ENCODE measurements around the gene SKAP2.

The SKAP2 gene

DNA sequence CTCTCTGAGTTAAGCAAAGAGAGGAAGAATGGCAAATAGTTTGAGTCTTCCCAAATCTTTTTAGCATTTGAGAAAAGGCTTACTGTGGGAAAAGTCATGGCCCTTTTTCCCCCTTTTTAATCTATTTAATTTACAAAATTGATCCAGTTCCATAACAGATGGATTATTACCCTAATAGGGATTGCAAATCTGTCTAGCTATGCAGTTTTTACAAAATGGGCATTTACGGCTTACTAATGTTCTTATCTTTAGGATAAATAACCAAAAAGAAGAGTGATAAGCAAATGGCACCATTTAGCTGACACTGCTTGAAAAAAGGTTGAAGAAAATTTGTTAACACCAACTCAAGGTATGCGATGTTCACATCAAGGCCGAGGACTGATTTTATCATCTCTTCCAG is 169.7 kb downstream of the SKAP2 start:
- TF ChIP-seq, protein P1, sequence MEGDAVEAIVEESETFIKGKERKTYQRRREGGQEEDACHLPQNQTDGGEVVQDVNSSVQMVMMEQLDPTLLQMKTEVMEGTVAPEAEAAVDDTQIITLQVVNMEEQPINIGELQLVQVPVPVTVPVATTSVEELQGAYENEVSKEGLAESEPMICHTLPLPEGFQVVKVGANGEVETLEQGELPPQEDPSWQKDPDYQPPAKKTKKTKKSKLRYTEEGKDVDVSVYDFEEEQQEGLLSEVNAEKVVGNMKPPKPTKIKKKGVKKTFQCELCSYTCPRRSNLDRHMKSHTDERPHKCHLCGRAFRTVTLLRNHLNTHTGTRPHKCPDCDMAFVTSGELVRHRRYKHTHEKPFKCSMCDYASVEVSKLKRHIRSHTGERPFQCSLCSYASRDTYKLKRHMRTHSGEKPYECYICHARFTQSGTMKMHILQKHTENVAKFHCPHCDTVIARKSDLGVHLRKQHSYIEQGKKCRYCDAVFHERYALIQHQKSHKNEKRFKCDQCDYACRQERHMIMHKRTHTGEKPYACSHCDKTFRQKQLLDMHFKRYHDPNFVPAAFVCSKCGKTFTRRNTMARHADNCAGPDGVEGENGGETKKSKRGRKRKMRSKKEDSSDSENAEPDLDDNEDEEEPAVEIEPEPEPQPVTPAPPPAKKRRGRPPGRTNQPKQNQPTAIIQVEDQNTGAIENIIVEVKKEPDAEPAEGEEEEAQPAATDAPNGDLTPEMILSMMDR (IDR thresholded peaks at IDR 0.05; ENCODE audit: insufficient read depth, low read length, poor library complexity, severe bottlenecking): no peak
- no peak for DNase-seq (ENCODE audit: extremely low read depth, insufficient read length)
- no peaks in the 10 kb centered on the region for H3K27me3 ChIP-seq (replicated peaks; ENCODE audit: control insufficient read depth, insufficient read depth, low read length)
- no peaks in the 10 kb centered on the region for H3K36me3 ChIP-seq (ENCODE audit: control insufficient read depth, insufficient read depth, low read length)
- no peak overlapping the region for H3K4me3 ChIP-seq (replicated peaks; ENCODE audit: low read depth, low read length)

DNA sequence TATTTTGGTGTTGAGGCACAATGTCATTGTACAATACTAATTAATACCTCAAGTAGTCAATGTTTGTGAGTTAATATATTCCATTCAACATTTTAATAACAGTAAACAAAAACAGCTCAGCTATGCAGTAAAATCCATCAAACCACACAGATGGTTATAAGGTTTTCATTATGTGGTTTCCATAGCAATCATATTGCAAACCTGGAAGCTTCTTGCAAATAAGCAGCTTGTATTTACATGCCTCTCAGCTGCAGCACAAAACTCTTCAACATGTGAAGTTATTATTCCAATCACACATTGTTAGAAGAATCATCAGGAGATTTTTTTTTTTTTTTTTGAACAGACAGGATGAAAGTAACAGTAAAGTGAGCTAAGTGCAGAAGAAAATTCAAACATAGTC is 170.2 kb downstream of the SKAP2 start:
- Histone ChIP-seq H3K27me3 (replicated peaks; ENCODE audit: control insufficient read depth, insufficient read depth, low read length) (no peaks in the 10 kb centered on the region), H3K36me3 (ENCODE audit: control insufficient read depth, insufficient read depth, low read length) (no peaks in the 10 kb centered on the region), H3K4me3 (replicated peaks; ENCODE audit: low read depth, low read length) (no peak overlapping the region)
- no peak for DNase-seq (ENCODE audit: extremely low read depth, insufficient read length)
- TF ChIP-seq, protein P1 (IDR thresholded peaks at IDR 0.05; ENCODE audit: insufficient read depth, low read length, poor library complexity, severe bottlenecking): no peak

DNA sequence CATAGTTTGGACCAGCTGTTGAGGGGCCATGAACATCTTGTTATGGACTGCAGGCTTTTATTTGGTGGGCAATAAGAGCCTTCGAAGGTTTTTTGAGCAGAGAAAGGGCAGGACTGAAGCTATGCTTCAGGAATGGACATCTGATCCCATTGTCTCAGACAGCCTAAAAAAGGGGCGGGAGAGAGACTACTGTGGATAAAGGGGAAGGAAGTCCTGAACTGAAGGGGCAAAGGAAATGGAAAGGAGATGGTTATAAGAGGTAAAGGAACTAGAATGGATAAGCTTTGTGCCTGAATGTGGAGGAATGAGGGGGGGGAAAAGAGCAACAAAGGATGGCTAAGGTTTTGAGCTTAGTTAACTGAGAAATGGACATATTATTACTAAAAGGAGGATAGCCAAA is 172.5 kb downstream of the SKAP2 start:
- H3K36me3 ChIP-seq (ENCODE audit: control insufficient read depth, insufficient read depth, low read length): no peaks in the 10 kb centered on the region
- DNase-seq (ENCODE audit: extremely low read depth, insufficient read length): no peak
- H3K27me3 ChIP-seq (replicated peaks; ENCODE audit: control insufficient read depth, insufficient read depth, low read length): no peaks in the 10 kb centered on the region
- no peak overlapping the region for H3K4me3 ChIP-seq (replicated peaks; ENCODE audit: low read depth, low read length)
- TF ChIP-seq, protein P1 (IDR thresholded peaks at IDR 0.05; ENCODE audit: insufficient read depth, low read length, poor library complexity, severe bottlenecking): no peak

DNA sequence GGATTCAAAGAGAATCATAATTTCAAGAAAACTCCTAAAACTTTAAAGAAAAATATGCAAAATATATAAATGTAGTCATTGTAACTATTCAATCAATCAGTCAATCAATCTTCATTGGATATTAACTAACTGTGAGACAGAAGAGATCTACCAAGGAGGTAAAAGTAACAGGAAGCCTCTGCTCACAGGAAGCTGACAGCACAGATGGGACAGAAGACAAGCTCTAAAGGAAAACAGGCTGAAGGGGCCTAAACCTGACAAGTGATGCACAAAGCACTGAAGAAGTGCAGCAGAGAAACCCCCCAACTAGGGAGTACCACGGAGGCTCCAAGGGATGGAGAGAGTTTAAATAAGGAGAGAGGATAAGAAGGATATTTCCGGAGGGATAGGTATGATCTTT is 173.0 kb downstream of the SKAP2 start:
- H3K4me3 ChIP-seq (replicated peaks; ENCODE audit: low read depth, low read length): no peak overlapping the region
- DNase-seq (ENCODE audit: extremely low read depth, insufficient read length): no peak
- TF ChIP-seq, protein P1 (IDR thresholded peaks at IDR 0.05; ENCODE audit: insufficient read depth, low read length, poor library complexity, severe bottlenecking): no peak

DNA sequence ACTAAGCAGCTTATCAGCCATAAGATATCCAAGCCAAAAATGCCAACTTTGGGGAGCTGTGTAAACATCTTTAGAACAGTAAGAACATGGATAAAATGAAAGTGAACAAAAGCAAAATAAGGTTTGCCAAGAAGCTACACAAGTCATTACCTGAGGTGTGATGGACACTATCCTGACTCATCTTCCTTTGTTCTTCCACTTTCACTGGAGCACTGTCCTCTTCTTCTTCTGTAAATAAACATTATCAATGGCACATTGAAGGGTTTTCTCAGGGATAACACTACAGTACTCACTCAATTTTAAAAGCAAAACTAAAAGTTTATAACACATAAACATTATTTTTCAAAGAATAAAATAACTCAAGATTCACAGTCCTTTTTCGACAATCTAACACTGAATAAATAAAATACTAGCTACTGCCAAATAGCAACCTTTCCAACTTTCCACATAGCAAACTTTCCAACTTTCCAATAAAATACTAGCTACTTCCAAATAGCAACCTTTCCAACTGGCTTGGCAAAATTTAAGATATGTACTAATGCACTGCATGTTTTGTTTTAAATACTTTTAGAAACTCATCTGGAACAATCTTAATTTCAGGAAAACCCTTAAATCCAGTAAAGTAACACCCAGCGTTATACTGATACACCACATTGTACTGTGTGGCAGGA is 174.1 kb downstream of the SKAP2 start:
- Histone ChIP-seq H3K4me3 (replicated peaks; ENCODE audit: low read depth, low read length) (no peak overlapping the region), H3K27me3 (replicated peaks; ENCODE audit: control insufficient read depth, insufficient read depth, low read length) (no peaks in the 10 kb centered on the region), H3K36me3 (ENCODE audit: control insufficient read depth, insufficient read depth, low read length) (no peaks in the 10 kb centered on the region)
- DNase-seq (ENCODE audit: extremely low read depth, insufficient read length): no peak
- TF ChIP-seq, protein P1 (IDR thresholded peaks at IDR 0.05; ENCODE audit: insufficient read depth, low read length, poor library complexity, severe bottlenecking): no peak

More for the DNA sequence above, 173.0 kb downstream of the SKAP2 start:
- no peaks in the 10 kb centered on the region for H3K27me3 ChIP-seq (replicated peaks; ENCODE audit: control insufficient read depth, insufficient read depth, low read length)
- no peaks in the 10 kb centered on the region for H3K36me3 ChIP-seq (ENCODE audit: control insufficient read depth, insufficient read depth, low read length)
